ENCODE data around the gene NEK6. TPM values are rescaled to one million over a fixed set of nuclear protein-coding genes. Genes with fewer than 3 reads are reported as not detected.
A peak's percentile ranks its signal among the peaks of the same experiment; 100 is the strongest.

Gene NEK6
- total and polyA plus RNA-seq, 2 of the 8 experiments (the other 6 are each of a cell fraction or from before 2014, with no cell fraction given): 17.7 to 19.7 TPM

- H3K27me3 ChIP-seq (replicated peaks in 1 of 4; ENCODE audit: control insufficient read depth in 3 of 4, extremely low read depth in 1 of 4, insufficient read depth in 3 of 4, low read length in 3 of 4): no peaks in the 10 kb centered on the region
- no peak for TF ChIP-seq TAF7 (optimal IDR thresholded peaks at IDR 0.05; ENCODE audit: borderline replicate concordance, low read depth, low read length)
- TF ChIP-seq KDM4A (IDR thresholded peaks at IDR 0.05; ENCODE audit: low read depth, low read length, severe bottlenecking): no peak
- no peak for TF ChIP-seq GTF2F1 (IDR thresholded peaks at IDR 0.05; ENCODE audit: borderline replicate concordance, low read depth, low read length)
- TF ChIP-seq EP300 (IDR thresholded peaks at IDR 0.05; ENCODE audit: borderline replicate concordance in 1 of 2, low read depth in 2 of 2, low read length in 2 of 2): no peak
- TF ChIP-seq, protein P1, sequence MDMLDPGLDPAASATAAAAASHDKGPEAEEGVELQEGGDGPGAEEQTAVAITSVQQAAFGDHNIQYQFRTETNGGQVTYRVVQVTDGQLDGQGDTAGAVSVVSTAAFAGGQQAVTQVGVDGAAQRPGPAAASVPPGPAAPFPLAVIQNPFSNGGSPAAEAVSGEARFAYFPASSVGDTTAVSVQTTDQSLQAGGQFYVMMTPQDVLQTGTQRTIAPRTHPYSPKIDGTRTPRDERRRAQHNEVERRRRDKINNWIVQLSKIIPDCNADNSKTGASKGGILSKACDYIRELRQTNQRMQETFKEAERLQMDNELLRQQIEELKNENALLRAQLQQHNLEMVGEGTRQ (IDR thresholded peaks at IDR 0.05; ENCODE audit: low read length): no peak
- TF ChIP-seq GABPA (IDR thresholded peaks at IDR 0.05; ENCODE audit: borderline replicate concordance, insufficient read depth, low read length): no peak
- TF ChIP-seq CEBPB (IDR thresholded peaks at IDR 0.05; ENCODE audit: low read depth, low read length): no peak
- no peak for TF ChIP-seq EZH2 (IDR thresholded peaks at IDR 0.05; ENCODE audit: low read depth, low read length, severe bottlenecking)
- no peak for TF ChIP-seq FOSL1 (IDR thresholded peaks at IDR 0.05; ENCODE audit: insufficient read depth, low read depth, low read length)
- TF ChIP-seq CBX8 (IDR thresholded peaks at IDR 0.05; ENCODE audit: borderline replicate concordance, low read depth, low read length): no peak
- no peak for TF ChIP-seq BACH1 (IDR thresholded peaks at IDR 0.05; ENCODE audit: low read length)
- no peak for TF ChIP-seq CREB1 (IDR thresholded peaks at IDR 0.05)
Measured at GRCh38 chr9:124286292-124286931, 28.7 kb downstream of the NEK6 start.

More at GRCh38 chr9:124286292-124286931, 28.7 kb downstream of the NEK6 start:
- H3K18ac ChIP-seq (ENCODE audit: extremely low read depth, low read length): no peak overlapping the region
- H3K23ac ChIP-seq (ENCODE audit: insufficient read length): no peak overlapping the region
- no peak overlapping the region for H2BK120ac ChIP-seq (replicated peaks; ENCODE audit: low read depth, low read length)
- no peak overlapping the region for H2BK15ac ChIP-seq (ENCODE audit: low read length)
- no peak overlapping the region for H3K9ac ChIP-seq (replicated peaks in 1 of 4; ENCODE audit: extremely low read depth in 1 of 4, low read depth in 3 of 4, low read length in 3 of 4)
- H4K91ac ChIP-seq (replicated peaks; ENCODE audit: insufficient read length, low read length): no peak overlapping the region
- DNase-seq (ENCODE audit: low read depth in 1 of 2, low spot score in 2 of 2): no peak
- H3K23me2 ChIP-seq (ENCODE audit: low read depth, low read length): no peaks in the 10 kb centered on the region
- 98% methylated on average over 14 of the region's 14 CpGs; no CpG with 5 or more reads in 1 of the 2 experiments for WGBS, 2 experiments (ENCODE audit: extremely low coverage in 1 of 2, insufficient coverage in 1 of 2, insufficient read length in 1 of 2, insufficient replicate concordance in 2 of 2, low coverage in 1 of 2, low lambda C conversion rate in 2 of 2, missing lambda C conversion rate in 1 of 2)
- no peak overlapping the region for H2AK5ac ChIP-seq (ENCODE audit: low read depth, low read length)
- ChIA-PET CTCF (ENCODE audit: partially characterized antibody) (interaction anchor here (0.6 kb wide), 1 partner anchor 161 kb away, joined by 3 read pairs; no protein-coding TSS in a partner anchor), POLR2A (ENCODE audit: partially characterized antibody) (no interaction called here)
- no peak overlapping the region for H3K14ac ChIP-seq (ENCODE audit: insufficient read length)
- H2BK12ac ChIP-seq (ENCODE audit: low read depth, low read length): no peak overlapping the region
- H3K79me2 ChIP-seq (ENCODE audit: control insufficient read depth in 1 of 2, insufficient read depth in 2 of 2, low read length in 2 of 2): no peaks in the 10 kb centered on the region; a peak in 1 of 4 replicates
- peaks cover 0 to 9% of the 10 kb centered on the region in 2 experiments for H4K20me1 ChIP-seq (replicated peaks in 1 of 2; ENCODE audit: control insufficient read depth in 1 of 2, insufficient read depth in 2 of 2, low read length in 2 of 2)
- no peak for FAIRE-seq
- H3K79me1 ChIP-seq (ENCODE audit: low read depth, low read length): peaks cover 3% of the 10 kb centered on the region; the same call in 1 of the 2 replicates
- no peak overlapping the region for H2BK5ac ChIP-seq (ENCODE audit: low read depth, low read length)
- 0 out of 2 replicates have a peak overlapping the region, but pooled peaks have one; percentile 48 for H2BK20ac ChIP-seq (ENCODE audit: low read length)
- H3K36me3 ChIP-seq (ENCODE audit: control insufficient read depth in 2 of 4, insufficient read depth in 4 of 4, low read length in 3 of 4): no peaks in the 10 kb centered on the region
- no peaks in the 10 kb centered on the region for H3K9me3 ChIP-seq (ENCODE audit: insufficient read depth in 2 of 2, low read depth in 1 of 2, low read length in 1 of 2)
- H4K8ac ChIP-seq (ENCODE audit: extremely low read depth, insufficient read depth, low read length): peak overlapping the region; percentile 60; the same call in 1 of the 2 replicates
- H3K4ac ChIP-seq (replicated peaks; ENCODE audit: insufficient read length, low read depth, low read length): no peak overlapping the region
- H3K27ac ChIP-seq (ENCODE audit: low read depth, low read length): no peak overlapping the region
- H3K4me3 ChIP-seq (ENCODE audit: extremely low read depth in 1 of 4, insufficient read depth in 2 of 4, low read depth in 3 of 4, low read length in 4 of 4): no peak overlapping the region
- H2AFZ ChIP-seq (ENCODE audit: low read length): no peak overlapping the region
- no peaks in the 10 kb centered on the region; a peak in 2 of 7 replicates for H3K4me1 ChIP-seq (replicated peaks in 1 of 4; ENCODE audit: control insufficient read depth in 3 of 4, insufficient read depth in 4 of 4, low read length in 3 of 4)
- H4K5ac ChIP-seq (ENCODE audit: insufficient read length, low read depth, low read length): peak overlapping the region; percentile 6
- no peak overlapping the region for H3K56ac ChIP-seq (replicated peaks; ENCODE audit: insufficient read length, low read depth, low read length)
- no peak overlapping the region for H3K4me2 ChIP-seq (ENCODE audit: insufficient read depth in 1 of 2, low read depth in 2 of 2, low read length in 2 of 2)

All from H1 (cell line).